ENCODE results near the gene GNG4. TPM values are rescaled to one million over a fixed set of nuclear protein-coding genes. Genes with fewer than 3 reads are reported as not detected.
"Not testable (repeated sequence)": the region's sequence is repeated elsewhere in the genome, so short reads cannot be mapped to it uniquely, and the experiment has no call there.

GNG4 gene
- polyA plus RNA-seq, 1 donor: 5.2 TPM

DNA sequence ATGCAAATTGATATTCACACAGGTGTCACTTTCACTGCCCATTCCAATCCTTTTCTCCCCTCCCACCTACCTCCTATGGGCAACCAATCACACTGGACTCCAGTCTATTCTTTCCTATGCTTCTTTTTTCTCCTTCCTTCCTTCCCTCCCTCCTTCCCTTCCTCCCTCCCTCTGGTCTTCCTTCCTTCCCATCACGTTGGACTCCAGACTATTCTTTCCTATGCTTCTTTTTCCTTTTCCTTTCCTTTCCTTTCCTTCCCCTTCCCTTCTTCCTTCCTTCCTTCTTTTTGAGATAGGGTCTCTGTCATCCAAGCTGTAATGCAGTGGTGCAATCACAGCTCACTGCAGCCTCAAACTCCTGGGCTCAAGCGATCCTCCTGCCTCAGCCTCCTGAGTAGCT, 64.6 kb downstream of the GNG4 start:
- no peak for DNase-seq

DNA sequence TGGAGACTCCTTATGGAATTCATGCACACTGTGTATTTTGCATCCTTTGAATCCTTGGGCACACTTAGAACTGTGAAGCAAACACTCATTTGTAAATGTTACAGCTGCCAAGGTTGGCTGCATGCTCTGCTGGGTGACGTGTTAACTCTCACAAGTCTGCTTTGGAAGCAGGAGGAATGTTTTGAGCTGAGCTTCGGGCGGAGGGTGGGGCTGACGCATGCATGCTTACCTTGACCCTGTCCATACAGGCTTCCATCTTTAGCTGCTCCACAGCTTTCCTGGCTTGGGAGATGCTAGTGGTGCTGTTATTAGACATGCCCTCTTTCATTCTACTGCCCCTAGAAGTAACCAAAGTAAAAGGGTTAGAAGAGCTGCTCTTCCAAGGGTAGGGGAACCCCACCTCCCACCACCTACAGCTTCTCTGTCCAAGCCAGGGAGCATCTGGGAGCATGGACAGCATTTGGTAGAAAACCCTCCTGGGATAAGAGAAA, 66.0 kb downstream of the GNG4 start:
- no peak for DNase-seq

GRCh38 chr1:235582130-235582529, 67.5 kb downstream of the GNG4 start:
- no peak for DNase-seq

DNA sequence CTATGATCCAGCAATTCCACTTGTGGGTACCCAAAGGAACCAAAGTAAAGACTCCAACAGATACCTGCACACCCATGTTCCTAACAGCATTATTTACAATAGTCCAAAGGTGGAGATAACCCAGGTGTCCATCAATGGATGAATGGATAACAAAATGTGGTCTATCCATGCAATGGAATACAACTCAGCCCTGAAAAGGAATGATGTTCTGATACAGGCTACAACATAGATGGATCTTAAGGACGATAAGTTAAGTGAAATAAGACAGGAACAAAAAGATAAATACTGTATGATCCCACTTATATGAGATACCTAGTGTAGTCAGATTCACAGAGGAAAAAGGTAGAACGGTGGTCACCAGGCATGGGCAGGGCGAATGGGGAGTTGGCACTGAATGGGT, 69.7 kb downstream of the GNG4 start:
- no peak for DNase-seq

DNA sequence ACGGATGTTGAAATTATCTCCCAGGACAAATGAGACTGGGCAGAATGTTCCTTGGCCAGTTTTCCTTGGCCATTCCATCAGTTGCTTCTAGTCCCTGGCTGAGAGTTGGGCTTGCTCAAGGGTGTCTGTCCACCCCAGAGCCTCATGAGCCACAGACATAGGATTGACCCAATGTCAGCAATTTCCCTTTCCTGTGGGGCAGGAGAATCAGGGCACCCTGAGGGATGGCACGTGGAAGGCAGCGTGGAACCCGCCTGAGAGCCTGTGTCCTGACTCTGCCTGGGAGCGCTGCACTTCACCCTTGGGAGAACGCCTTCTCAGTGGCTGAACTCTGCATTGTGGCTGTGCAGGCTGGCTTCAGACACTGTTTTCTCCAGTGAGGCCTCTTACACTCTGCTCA, 74.0 kb downstream of the GNG4 start:
- no peak for DNase-seq

GRCh38 chr1:235573880-235574279, 75.7 kb downstream of the GNG4 start:
- no peak for DNase-seq

DNA sequence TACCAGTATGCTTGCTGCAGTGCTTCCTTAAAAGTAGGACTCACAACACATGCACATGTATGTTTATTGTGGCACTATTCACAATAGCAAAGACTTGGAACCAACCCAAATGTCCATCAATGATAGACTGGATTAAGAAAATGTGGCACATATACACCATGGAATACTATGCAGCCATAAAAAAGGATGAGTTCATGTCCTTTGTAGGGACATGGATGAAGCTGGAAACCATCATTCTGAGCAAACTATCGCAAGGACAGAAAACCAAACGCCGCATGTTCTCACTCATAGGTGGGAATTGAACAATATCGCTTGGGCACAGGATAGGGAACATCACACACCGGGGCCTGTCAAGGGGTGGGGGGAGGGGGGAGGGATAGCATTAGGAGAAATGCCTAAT, 76.6 kb downstream of the GNG4 start:
- DNase-seq: not testable (repeated sequence)

GRCh38 chr1:235571482-235571881, 78.1 kb downstream of the GNG4 start:
- no peak for DNase-seq

GRCh38 chr1:235567812-235568503, 81.6 kb downstream of the GNG4 start:
- no peak for DNase-seq

- no peak for DNase-seq
Observed at GRCh38 chr1:235566084-235566483, 83.5 kb downstream of the GNG4 start.

DNA sequence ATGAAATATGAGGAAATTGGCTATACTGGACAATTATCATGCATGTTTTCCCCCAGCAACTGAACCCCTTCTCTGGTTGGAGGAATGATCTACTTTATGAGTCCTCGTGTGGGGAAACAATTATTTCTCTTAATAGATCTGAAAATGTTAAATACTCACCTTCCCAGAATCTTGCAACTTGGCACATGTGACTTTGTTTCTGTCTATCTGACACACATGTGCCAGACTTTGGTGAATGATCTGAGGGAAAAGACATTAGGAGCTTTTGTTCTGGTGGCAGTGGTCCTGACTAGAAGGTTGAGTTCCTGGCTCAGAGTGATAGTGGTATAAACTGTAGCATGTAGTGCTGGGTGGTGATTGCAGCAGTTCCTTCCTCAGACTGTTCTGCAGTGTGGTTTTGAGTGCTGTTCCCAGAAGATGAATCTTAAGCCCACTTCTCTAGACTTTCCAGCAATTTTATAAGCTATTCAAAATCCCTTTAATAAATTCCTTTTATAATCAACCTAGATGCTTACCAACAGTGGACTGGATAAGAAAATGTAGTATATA, 86.0 kb downstream of the GNG4 start:
- DNase-seq: no peak

GRCh38 chr1:235562589-235562988, 87.0 kb downstream of the GNG4 start:
- DNase-seq: no peak

GRCh38 chr1:235558621-235559169, 90.9 kb downstream of the GNG4 start:
- DNase-seq: no peak

DNA sequence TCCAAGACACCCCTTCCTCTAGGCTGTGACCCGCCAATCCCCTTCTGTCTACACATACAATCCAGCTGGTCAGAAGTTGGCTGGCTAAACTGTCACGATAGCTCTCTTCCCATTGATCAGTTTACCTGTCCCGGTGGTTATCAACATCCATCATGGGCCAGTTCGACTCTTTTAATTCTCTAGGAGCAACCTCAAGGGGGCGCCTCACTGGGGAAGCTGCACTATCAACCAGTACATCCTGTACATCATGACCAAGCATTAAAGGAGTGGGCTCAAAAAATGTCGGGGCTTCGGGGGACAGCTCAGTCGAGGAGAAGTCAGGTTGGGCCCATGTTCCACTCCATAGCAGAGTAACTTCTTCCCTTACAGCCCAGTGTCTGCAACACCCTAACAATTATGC, 92.1 kb downstream of the GNG4 start:
- DNase-seq: no peak

DNA sequence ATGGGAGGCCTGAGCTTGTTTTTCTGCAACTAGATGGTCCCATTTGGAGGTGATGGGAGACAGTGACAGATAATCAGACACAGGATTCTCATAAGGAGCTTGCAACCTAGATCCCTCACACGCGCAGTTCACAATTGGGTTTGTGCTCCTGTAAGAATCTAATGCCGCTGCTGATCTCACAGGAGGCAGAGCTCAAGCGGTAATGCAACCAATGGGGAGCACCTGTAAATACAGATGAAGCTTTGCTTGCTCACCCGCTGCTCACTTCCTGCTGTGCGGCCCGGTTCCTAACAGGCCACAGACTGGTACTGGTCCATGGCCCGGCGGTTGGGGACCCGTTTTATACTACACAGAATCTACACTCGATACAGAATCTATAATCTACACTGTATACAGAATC, 92.8 kb downstream of the GNG4 start:
- no peak for DNase-seq

- DNase-seq: no peak
Observed at GRCh38 chr1:235553112-235553551, 96.5 kb downstream of the GNG4 start.

- DNase-seq: no peak
Observed at GRCh38 chr1:235552146-235552716, 97.4 kb downstream of the GNG4 start.

GRCh38 chr1:235549351-235550139, 100.0 kb downstream of the GNG4 start:
- no peak for DNase-seq

- not testable (repeated sequence) for DNase-seq
Observed at GRCh38 chr1:235546369-235547155, 103.0 kb downstream of the GNG4 start.

- DNase-seq: no peak
Observed at GRCh38 chr1:235545292-235545930, 104.2 kb downstream of the GNG4 start.

DNA sequence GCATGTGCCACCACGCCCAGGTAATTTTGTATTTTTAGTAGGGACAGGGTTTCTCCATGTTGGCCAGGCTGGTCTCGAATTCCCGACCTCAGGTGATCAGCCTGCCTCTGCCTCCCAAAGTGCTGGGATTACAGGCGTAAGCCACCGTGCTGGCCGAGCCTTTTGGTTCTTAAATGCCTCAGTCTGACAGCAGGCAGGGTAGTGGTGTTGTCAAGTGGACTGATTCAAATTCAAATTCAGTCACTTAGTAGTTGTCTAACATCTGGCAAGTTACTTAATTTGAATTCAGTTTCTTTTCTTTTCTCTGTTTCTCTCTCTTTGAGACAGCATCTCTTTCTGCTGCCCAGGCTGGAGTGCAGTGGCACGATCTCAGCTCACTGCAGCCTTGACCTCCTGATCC, 106.7 kb downstream of the GNG4 start:
- not testable (repeated sequence) for DNase-seq
